HG02642 (cell line): ENCODE results near the gene SH2B2.
A peak's percentile ranks its signal among the peaks of the same experiment; 100 is the strongest.
"Not testable (repeated sequence)": the region's sequence is repeated elsewhere in the genome, so short reads cannot be mapped to it uniquely, and the experiment has no call there.

Experiments used
- ATAC-seq: cut with Tn5 transposase; IDR thresholded peaks from one replicate; pipeline ENCODE4 v1.9.1; 2021; ENCODE audit warnings: mild to moderate bottlenecking; ENCODE audit not compliant: unreplicated experiment, poor library complexity

Gene SH2B2

GRCh38 chr7:102303669-102304422 lies 17.2 kb downstream of the SH2B2 start:
- ATAC-seq: no peak

- no peak for ATAC-seq
Measured at GRCh38 chr7:102304668-102305067, 18.0 kb downstream of the SH2B2 start.

- ATAC-seq: peak; percentile 44
Measured at GRCh38 chr7:102305414-102306268, 19.0 kb downstream of the SH2B2 start.

- ATAC-seq: peak; percentile 72
Measured at GRCh38 chr7:102306916-102307677, 20.4 kb downstream of the SH2B2 start.

GRCh38 chr7:102310414-102310815 lies 23.7 kb downstream of the SH2B2 start:
- ATAC-seq: no peak

GRCh38 chr7:102312317-102312716 lies 25.6 kb downstream of the SH2B2 start:
- no peak for ATAC-seq

- no peak for ATAC-seq
Measured at GRCh38 chr7:102313997-102314780, 27.5 kb downstream of the SH2B2 start.

- no peak for ATAC-seq
Measured at GRCh38 chr7:102317231-102318059, 30.8 kb downstream of the SH2B2 start.

- no peak for ATAC-seq
Measured at GRCh38 chr7:102318482-102318971, 31.9 kb downstream of the SH2B2 start.

- ATAC-seq: no peak
Measured at GRCh38 chr7:102319671-102320070, 33.0 kb downstream of the SH2B2 start.

GRCh38 chr7:102320181-102320580 lies 33.5 kb downstream of the SH2B2 start:
- ATAC-seq: no peak

- no peak for ATAC-seq
Measured at GRCh38 chr7:102320601-102321350, 34.1 kb downstream of the SH2B2 start.

GRCh38 chr7:102321351-102322201 lies 34.9 kb downstream of the SH2B2 start:
- ATAC-seq: no peak

GRCh38 chr7:102322202-102322715 lies 35.6 kb downstream of the SH2B2 start:
- ATAC-seq: no peak

GRCh38 chr7:102323914-102324195 lies 37.2 kb downstream of the SH2B2 start:
- no peak for ATAC-seq

- not testable (repeated sequence) for ATAC-seq
Measured at GRCh38 chr7:102325106-102325505, 38.4 kb downstream of the SH2B2 start.

- ATAC-seq: no peak
Measured at GRCh38 chr7:102326157-102326889, 39.7 kb downstream of the SH2B2 start.
